AG08395 (cell line): ENCODE measurements around the gene OPN1MW3.
"Not testable (repeated sequence)": the region's sequence is repeated elsewhere in the genome, so short reads cannot be mapped to it uniquely, and the experiment has no call there.

ENCODE experiments used
- DNase-seq: peaks from one replicate; pipeline ENCODE4 v3.0.0; 2012; ENCODE audit warnings: mixed read lengths, low spot score

The OPN1MW3 gene

DNA sequence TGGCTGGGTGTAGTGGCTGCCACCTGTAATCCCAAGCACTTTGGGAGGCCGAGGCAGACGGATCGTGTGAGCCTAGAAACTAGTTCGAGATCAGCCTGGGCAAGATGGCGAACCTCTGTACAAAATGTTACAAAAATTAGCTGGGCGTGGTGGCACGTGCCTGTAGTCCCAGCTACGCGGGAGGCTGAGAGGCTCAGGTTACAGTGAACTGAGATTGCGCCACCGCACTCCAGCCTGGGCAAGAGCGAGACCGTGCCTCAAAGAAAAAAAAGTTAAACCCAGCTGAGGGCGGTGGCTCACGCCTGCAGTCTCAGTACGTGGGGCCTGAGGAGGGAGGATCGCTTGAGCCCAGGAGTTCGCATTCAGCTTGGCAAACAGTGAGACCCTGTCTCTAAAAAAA, 39.3 kb downstream of the OPN1MW3 start:
- DNase-seq: no peak

DNA sequence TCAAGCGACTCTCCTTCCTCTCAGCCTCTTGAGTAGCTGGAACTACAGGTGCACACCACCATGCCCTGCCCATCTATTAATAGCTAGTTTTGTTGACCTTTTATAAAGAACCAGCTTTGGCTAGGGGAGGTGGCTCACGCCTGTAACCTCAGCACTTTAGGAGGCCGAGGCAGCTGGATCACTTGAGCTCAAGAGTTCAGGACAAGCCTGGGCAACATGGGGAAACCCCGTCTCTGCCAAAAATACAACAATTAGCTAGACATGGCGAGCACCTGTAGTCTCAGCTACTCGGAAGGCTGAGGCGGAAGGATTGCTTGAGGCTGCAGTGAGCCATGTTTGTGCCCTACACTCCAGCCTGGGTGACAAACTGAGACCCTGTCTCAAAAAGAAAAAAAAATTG, 40.9 kb downstream of the OPN1MW3 start:
- no peak for DNase-seq

DNA sequence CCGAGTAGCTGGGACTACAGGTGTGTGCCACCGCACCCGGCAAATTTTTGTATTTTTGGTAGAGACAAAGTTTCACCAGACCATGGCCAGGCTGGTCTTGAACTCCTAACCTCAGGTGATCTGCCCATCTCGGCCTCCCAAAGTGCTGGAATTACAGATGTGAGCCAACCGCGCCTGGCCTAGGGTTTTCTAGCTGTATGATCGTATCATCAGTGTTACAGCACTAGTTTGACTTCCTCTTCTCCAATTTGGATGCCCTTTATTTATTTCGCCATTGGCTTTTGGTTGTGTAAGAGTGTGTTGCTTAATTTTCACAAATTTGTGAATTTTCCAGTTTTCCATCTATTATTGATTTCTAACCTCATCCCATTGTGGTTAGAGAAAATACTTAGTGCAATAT, 43.4 kb downstream of the OPN1MW3 start:
- no peak for DNase-seq

DNA sequence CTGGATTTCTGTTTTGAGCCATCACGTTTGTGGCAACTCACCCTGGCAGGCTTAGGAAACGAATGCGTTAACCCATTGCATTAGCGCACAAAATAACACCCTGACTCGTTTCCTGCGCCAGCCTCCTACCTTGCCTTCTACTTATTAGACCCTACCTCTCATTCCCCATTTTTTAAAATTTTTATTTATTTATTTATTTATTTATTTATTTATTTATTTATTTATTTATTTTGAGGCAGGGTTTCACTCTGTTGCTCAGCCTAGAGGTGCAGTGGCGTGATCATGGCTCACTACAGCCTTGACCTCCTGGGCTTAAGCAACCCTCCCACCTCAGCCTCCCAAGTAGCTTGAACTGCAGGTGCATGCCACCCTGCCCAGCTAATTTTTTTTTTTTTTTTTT, 45.6 kb downstream of the OPN1MW3 start:
- DNase-seq: not testable (repeated sequence)

DNA sequence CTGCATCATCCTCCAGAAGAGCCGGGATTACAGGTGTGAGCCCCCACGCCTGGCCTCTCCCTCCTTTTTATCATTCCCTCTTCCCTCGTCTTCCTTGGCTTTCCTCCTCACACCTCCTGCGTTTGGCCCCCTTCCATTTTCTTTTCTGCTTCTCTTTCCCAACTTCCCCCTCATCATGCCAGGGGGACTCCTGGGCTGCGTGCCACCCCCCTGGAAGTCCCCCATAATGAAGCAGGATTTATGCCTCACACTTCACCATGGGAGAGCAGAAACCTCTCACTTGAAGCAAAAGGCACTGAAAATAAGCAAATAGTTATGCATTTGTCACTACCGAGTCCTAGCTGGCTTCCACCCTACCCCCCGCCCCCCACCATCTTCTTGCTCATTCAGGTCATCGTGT, 46.1 kb downstream of the OPN1MW3 start:
- DNase-seq: no peak

DNA sequence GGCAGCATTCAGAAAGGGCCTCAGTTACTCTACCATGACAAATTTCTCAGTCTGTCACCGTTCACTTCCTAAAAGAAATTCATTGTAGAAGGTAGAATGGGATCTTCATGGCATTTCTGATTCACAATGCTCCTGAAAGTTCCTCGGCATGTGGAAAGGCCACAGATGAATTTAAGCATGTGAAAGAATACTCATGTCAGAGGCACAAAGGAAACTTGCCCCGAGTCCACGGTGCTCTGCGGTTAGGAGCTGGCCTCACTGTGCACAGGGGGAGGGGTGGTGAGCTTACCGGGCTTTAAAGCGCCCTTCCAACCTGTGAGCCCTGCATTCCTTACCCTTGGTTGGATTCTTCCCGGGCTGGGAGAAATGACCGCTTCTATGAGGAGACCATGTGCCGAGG, 47.5 kb downstream of the OPN1MW3 start:
- no peak for DNase-seq

DNA sequence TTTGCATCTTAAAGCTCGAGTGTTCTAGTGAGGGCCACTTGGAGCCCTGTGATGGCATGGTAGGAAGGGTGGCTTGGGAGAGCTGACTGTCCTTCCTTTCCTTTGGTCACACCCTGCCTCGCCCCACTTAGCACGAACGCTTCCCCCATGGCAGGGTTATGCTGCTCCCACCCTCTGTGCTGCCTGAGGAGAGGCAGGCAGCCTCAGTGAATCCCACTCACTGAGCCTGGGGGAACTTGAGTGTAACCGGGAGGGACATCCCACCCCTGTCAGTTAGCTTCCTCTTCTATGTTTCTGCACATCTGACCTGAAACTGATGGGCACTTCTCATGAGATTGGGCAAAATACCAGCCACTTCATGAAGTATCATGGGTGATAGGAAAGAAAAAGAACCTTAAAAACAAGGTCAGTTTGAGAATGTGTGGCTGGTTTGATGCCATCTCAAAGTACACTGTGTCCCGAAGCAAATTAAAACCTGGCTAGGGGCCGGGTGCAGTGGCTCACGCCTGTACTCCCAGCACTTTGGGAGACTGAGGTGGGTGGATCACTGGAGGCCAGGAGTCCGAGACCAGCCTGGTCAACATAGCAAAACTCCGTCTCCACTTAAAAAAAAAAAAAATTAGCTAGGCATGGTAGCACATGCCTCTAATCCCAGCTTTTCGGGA, 48.3 kb downstream of the OPN1MW3 start:
- no peak for DNase-seq

DNA sequence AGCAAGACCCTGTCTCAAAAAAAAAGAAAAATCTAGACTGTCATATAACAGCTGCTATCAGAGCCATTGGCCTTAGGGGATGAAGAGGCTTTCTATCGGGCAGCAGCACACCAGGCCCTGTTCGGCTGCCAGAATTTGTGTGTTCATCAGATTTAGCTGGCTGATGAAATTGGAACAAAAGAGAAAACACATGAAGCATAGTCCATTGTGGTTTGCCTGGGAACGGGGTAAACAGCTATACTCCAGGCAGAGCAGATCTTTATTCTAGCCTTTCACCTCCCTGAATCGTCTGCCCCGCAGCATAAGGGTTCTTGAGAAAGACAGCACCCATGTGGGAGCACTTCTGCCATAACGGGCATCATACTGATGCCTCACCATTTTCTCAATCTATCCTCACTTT, 49.8 kb downstream of the OPN1MW3 start:
- no peak for DNase-seq

DNA sequence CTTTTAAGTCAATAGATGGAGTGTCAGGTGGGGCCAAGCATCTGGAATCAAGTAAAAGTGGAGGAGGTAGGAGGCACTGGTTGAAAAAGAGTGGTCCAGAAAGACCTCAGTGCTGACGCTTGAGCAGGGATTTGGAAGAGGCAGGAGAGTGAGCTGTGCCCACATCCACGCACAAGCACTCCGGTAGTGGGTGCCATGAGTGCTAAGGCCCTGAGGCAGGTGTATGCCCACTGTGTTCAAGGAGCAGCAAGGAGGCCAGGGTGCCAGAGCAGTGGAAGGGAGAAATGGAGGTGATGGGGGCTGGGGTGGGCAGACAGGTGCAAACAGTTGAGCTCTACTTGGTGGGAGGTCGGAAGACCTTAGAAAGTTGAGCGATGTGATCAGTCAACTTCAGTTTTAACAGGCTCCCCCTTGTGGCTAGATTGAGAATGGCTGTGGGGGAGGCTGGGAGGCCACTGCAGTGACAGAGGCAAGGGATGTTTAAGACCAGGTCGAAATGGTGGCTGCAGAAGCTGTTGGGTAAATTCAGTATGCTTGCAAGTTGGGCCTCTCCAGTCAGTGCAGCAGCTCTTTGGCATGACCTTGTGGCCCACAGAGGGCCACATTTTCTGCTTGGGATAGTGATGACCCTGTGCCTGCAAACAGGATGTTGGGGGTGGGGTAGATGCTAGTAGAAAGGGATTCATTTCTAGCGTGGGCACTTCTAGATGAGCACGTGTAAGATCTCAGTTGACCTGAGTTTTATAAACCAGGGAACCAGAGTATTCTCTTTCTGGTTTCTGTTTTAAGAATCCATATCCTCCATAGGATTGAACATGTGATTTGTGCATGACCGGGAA, 50.9 kb downstream of the OPN1MW3 start:
- DNase-seq: peak; percentile 52

DNA sequence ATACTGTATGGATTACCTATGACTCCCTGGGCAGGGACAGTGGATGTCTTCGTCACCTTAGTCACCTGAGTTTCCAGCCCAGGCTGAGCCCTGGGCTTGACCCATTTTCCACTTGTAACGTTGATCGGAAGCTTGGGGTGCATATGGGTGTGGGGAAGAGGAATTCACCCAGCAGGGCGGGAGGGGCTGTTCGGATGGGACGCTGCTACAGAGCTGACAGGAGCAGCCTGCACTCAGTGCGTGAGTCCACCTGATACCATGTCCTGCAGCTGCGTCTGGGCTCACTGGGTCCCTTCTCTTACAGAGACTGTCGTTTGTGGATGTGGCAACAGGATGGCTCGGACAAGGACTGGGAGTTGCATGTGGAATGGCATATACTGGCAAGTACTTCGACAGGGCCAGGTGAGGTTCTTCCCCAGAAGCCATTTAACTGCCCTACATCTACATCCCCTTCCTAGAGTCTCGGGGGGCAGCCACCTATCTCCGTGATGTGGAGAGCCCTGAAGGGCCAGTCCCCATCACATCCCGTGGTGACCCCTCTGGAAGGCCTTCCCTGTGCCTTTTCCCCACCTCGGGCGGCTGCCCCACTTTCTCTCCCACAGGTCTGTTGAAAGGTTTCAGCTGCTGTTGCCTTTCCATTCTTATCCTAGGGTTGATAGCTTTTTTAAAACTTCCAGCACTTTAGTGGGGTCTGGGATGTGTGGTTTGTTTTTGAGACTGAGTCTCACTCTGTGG, 51.8 kb downstream of the OPN1MW3 start:
- DNase-seq: no peak

DNA sequence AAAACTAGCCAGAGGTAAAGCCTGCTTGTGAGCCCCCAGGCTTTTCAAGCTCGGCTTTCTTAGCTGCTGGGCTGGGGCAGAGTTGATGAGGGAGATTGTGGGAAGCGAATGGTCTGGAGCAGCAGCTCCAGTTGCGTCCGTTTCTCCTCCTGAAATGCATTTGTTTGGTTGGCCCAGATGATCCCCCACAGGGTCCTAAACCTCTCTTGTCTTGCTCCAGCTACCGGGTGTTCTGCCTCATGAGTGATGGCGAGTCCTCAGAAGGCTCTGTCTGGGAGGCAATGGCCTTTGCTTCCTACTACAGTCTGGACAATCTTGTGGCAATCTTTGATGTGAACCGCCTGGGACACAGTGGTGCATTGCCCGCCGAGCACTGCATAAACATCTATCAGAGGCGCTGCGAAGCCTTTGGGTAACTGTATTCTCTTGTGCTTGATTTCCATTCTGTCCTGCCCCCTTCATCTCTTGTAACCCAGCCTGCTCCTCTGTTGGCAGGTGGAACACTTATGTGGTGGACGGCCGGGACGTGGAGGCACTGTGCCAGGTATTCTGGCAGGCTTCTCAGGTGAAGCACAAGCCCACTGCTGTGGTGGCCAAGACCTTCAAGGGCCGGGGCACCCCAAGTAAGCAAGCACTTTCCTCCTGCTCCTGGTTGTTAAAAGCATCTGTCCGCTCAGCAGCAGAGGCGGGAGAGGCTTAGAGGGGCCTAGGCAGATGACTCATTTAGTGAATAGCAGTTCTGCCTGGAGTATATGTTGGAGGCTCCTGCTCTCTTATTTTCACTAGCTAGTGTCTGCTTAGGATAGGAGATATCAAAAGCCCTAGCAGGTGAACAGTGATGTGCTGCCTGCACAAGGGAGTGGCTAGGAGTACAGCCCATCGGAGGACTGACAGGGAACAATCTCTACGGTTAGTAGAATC, 53.5 kb downstream of the OPN1MW3 start:
- DNase-seq: no peak

DNA sequence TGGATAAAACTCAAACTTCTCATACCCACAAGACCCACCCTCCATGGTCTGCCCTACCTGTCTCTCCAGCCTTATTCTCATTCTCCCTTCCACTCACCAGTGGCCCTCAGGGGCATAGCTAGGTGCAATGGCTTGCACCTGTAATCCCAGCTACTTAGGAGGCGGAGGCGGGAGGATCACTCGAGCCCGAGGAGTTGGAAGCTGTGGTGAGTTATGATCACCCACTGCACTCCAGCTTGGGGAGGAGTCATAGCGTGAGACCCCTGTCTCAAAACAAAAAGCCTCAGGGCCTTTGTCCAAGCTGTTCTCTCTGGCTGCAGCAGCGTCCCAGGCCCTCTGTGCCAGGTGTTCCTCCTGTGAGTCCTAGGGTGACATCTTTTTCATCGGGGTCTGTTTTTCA, 54.7 kb downstream of the OPN1MW3 start:
- no peak for DNase-seq

DNA sequence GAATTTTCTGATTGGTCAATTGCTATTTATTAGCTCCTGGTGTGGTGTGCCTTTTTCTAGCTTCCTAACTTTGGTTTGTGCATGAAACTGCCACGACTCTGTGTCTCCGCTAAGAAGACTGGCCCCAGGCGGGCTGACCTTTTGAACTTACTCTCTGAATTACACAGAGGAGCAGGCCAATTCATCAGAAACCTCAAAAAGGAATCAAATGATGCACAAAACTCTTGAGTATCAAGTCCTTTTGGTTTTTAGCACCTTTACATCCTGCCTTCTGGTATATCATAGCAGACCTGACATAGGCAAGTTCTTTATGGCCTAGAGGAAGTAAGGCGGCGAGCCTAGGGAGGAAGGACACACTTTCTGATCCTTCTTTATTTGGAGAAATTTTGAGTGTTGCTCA, 55.8 kb downstream of the OPN1MW3 start:
- DNase-seq: no peak

DNA sequence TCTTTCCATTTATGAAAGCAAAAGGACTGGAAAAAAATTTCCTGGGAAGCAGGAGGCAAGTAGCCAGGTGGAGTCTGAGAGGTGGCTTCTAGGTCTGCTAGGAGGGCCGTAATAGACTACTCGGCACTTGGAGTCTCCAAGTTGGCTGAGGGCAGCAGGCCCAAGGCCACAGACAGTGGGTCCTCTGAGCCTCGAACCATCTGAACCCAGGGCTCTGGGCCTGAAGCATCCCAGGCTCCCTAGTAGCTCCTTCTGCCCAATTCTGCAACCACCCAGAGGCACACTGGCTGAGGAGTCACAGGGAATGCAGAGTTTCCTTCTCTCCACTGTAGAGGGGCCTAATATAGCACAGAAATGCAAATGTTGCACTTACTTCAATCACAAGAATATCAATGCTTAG, 58.0 kb downstream of the OPN1MW3 start:
- DNase-seq: no peak

DNA sequence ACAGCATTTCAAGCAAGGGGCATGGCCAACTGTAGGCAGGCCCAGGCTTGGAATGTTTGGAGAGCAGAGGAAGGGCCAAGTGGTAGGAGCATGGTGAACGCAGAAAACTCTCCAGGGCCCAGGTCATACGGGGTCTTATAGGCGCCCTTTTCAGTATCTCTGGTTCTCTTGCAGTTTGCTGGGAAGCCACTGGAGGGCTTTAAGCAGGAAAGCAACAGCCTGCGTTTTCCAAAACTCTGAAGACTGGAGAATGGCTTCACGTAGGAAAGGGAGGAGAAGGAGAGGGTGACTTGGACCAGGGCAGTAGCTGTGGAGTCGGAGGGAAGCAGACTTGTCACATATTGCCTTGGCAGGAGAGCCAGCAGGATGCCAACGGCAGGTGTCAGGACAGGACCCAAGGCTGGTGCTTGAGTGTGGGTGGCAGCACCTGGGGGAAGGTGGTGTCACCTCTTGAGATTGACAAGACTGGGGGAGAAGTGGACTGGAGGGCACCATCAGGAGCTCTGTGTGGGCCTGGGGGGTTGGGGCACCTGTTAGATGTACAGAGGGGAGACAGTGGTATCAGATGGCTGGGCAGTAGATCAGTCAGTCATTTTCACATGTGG, 60.1 kb downstream of the OPN1MW3 start:
- peak; percentile 24 for DNase-seq

DNA sequence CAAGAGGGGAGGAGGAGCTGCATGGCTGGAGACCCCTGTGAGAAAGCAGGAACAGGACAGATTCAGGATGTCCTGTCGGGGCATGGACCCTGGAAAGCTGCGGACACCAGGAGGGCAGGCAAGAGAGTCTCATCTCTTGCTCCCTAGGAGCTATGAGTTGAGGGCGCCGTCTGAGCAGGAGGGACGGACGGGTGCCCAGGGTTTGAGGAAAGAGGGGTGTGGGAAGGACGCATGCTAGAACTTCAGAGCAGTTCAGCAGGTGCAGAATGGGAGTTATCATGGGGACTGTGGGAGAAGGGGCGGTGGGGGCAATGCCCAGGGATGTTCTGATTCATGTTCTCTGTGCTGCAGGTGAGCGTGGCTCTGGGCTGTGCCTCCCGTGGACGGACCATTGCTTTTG, 63.0 kb downstream of the OPN1MW3 start:
- no peak for DNase-seq
